ENCODE results near the gene KIAA1671. TPM values are rescaled to one million over a fixed set of nuclear protein-coding genes. Genes with fewer than 3 reads are reported as not detected.

KIAA1671 gene
- total RNA-seq, 1 experiment from 2014 or later, result 68.1 TPM

DNA sequence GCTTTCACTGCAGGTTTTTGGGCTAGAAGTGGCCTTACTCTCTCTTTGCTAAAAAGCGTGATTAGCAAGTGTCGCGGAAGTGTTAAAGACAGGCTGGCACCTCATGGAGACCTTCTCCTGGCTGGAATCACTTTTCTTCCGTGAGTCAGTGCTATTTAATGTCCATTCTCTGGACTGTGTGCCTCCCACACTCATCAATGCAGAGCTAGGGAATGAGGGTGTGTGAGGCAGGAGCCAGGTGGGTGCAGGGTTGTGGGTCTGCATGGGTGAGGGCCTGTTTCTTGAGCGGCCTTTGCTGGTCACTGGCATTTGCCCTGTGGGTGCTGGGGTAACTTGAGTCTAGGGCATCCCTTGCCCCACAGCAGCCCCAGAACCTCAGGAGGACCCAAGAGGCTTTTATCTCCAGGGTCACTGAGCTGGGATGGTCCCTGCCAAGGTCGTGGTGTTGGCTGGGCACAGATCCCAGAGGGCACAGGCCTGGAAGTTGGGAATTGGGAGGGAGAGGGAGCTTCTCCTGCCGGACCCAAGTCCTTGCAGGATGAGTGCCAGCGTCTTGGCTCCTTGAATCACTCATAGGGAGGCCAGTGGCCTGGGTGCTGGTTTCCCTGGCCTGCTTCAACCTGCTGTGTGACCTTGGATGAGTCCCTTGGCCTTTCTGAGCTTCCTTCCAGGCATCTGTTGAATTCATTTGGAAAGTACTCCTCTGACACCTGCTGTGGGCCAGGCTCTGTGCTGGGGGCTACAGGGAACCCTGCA is 30.0 kb downstream of the KIAA1671 start:
- intact Hi-C loops (cut with micrococcal nuclease), result no loop called here
- H3K4me3 Mint-ChIP-seq (ENCODE audit: unreplicated experiment), result no peak overlapping the region
- POLR2A ChIA-PET, result interaction anchor here (0.6 to 23.0 kb wide), 5 partner anchors 4 to 81 kb away, joined by 3 to 468 read pairs (median 13); partner anchors contain the start of gene KIAA1671
- no peaks in the 10 kb centered on the region for H3K9me3 Mint-ChIP-seq (ENCODE audit: unreplicated experiment)
- H3K36me3 Mint-ChIP-seq (ENCODE audit: insufficient read depth, unreplicated experiment), result peaks cover 46% of the 10 kb centered on the region
- CTCF ChIA-PET, result interaction anchor here (0.6 to 1.6 kb wide), 7 partner anchors 8 to 213 kb away, joined by 3 to 7 read pairs (median 4); no protein-coding TSS in a partner anchor
- peak overlapping the region; percentile 91 for H3K27ac Mint-ChIP-seq (ENCODE audit: low read depth, unreplicated experiment)
- no TSS peak for BruUV-seq (replicated peaks)
- DNase-seq (ENCODE audit: unreplicated experiment), result no peak
- TF ChIP-seq, protein P1, sequence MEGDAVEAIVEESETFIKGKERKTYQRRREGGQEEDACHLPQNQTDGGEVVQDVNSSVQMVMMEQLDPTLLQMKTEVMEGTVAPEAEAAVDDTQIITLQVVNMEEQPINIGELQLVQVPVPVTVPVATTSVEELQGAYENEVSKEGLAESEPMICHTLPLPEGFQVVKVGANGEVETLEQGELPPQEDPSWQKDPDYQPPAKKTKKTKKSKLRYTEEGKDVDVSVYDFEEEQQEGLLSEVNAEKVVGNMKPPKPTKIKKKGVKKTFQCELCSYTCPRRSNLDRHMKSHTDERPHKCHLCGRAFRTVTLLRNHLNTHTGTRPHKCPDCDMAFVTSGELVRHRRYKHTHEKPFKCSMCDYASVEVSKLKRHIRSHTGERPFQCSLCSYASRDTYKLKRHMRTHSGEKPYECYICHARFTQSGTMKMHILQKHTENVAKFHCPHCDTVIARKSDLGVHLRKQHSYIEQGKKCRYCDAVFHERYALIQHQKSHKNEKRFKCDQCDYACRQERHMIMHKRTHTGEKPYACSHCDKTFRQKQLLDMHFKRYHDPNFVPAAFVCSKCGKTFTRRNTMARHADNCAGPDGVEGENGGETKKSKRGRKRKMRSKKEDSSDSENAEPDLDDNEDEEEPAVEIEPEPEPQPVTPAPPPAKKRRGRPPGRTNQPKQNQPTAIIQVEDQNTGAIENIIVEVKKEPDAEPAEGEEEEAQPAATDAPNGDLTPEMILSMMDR (IDR thresholded peaks at IDR 0.05; ENCODE audit: unreplicated experiment), result no peak
- peaks cover 38% of the 10 kb centered on the region for H3K4me1 Mint-ChIP-seq (ENCODE audit: insufficient read depth, unreplicated experiment)
- no peaks in the 10 kb centered on the region for H3K27me3 Mint-ChIP-seq (ENCODE audit: insufficient read depth, unreplicated experiment)

DNA sequence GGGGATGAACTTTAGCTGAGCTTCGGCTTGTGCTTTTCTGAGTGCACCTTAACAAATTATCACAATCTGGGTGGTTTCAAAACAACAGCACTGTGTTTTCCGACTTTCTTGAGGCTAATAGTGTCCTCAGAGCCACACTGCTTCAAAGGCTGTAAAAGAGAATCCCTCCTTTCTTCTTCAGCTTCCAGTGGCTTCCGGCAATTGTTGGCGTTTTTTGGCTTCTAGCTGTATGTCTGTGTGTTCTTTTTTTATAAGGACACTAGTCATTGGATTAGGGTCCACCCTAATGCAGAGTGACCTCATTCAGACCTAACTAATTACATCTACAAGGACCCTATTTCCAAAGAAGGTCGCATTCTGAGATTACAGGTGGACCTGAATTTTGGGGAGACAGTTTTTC is 30.6 kb downstream of the KIAA1671 start:
- Mint-ChIP-seq H3K9me3 (ENCODE audit: unreplicated experiment) (no peaks in the 10 kb centered on the region), H3K36me3 (ENCODE audit: insufficient read depth, unreplicated experiment) (peaks cover 46% of the 10 kb centered on the region), H3K4me3 (ENCODE audit: unreplicated experiment) (no peak overlapping the region), H3K4me1 (ENCODE audit: insufficient read depth, unreplicated experiment) (peaks cover 32% of the 10 kb centered on the region), H3K27ac (ENCODE audit: low read depth, unreplicated experiment) (peak overlapping the region; percentile 91), H3K27me3 (ENCODE audit: insufficient read depth, unreplicated experiment) (no peaks in the 10 kb centered on the region)
- POLR2A ChIA-PET, result interaction anchor here (20.9 to 23.0 kb wide), 2 partner anchors 3 to 9 kb away, joined by 468 read pairs; no protein-coding TSS in a partner anchor
- CTCF ChIA-PET, result interaction anchor here (0.5 to 1.6 kb wide), 7 partner anchors 9 to 214 kb away, joined by 3 to 7 read pairs (median 4); no protein-coding TSS in a partner anchor
- BruUV-seq (replicated peaks), result no TSS peak
- intact Hi-C loops (cut with micrococcal nuclease), result no loop called here
- no peak for DNase-seq (ENCODE audit: unreplicated experiment)
- TF ChIP-seq, protein P1 (IDR thresholded peaks at IDR 0.05; ENCODE audit: unreplicated experiment), result no peak

DNA sequence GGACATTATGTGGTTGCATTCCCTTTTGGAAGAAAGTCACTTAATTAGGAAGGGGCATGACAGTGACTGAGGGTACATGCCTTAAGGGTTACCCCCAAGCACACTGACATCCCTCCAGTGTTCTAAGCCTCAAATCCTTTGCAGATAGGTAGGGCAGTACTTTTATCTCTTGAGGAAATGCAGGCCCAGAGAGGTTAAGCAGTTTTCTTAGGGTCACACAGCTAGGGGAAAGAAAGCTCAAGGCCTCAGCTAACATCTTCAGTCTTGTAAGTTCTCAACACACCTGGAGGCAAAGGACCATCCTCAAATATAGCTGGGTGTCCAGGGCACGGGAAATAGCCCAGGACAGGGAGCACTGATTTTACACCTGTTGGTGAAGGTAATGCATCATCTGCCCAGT is 31.6 kb downstream of the KIAA1671 start:
- TF ChIP-seq, protein P1 (IDR thresholded peaks at IDR 0.05; ENCODE audit: unreplicated experiment), result no peak
- ChIA-PET POLR2A (interaction anchor here (1.2 to 23.0 kb wide), 3 partner anchors 2 to 31 kb away, joined by 3 to 468 read pairs (median 468); no protein-coding TSS in a partner anchor), CTCF (interaction anchor here (0.6 to 1.0 kb wide), 6 partner anchors 8 to 65 kb away, joined by 3 to 4 read pairs (median 3); no protein-coding TSS in a partner anchor)
- Mint-ChIP-seq H3K27me3 (ENCODE audit: insufficient read depth, unreplicated experiment) (no peaks in the 10 kb centered on the region), H3K36me3 (ENCODE audit: insufficient read depth, unreplicated experiment) (peaks cover 47% of the 10 kb centered on the region), H3K9me3 (ENCODE audit: unreplicated experiment) (no peaks in the 10 kb centered on the region), H3K27ac (ENCODE audit: low read depth, unreplicated experiment) (peak overlapping the region; percentile 97), H3K4me1 (ENCODE audit: insufficient read depth, unreplicated experiment) (peaks cover 32% of the 10 kb centered on the region), H3K4me3 (ENCODE audit: unreplicated experiment) (no peak overlapping the region)
- BruUV-seq (replicated peaks), result no TSS peak
- intact Hi-C loops (cut with micrococcal nuclease), result no loop called here
- DNase-seq (ENCODE audit: unreplicated experiment), result no peak

DNA sequence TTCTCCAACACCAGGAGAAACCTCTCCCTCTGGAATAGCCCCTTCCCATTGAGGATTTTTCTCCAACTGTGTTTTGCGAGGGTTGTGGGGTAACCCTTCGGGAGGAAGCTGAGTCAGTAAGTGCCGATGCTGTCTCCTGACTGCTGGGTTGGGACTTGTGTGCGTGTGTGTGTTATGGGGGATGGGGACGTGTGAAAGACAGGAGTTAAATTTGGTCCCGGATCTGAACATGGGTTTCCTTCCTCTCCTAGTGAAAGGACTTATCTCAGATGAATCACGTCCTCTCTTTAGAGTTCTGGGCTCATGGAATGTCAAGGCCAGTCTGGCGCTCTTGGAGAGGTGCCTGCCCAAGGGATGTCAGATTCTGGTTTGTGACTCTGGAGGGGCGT is 33.3 kb downstream of the KIAA1671 start:
- DNase-seq (ENCODE audit: unreplicated experiment), result peak; percentile 94
- BruUV-seq (replicated peaks), result TSS peak; percentile 49
- Mint-ChIP-seq H3K4me3 (ENCODE audit: unreplicated experiment) (peak overlapping the region; percentile 64), H3K36me3 (ENCODE audit: insufficient read depth, unreplicated experiment) (peaks cover 42% of the 10 kb centered on the region), H3K4me1 (ENCODE audit: insufficient read depth, unreplicated experiment) (peaks cover 34% of the 10 kb centered on the region), H3K27ac (ENCODE audit: low read depth, unreplicated experiment) (peak overlapping the region; percentile 97), H3K9me3 (ENCODE audit: unreplicated experiment) (no peaks in the 10 kb centered on the region), H3K27me3 (ENCODE audit: insufficient read depth, unreplicated experiment) (no peaks in the 10 kb centered on the region)
- ChIA-PET CTCF (interaction anchor here (0.6 kb wide), 1 partner anchor 18 kb away, joined by 3 read pairs; no protein-coding TSS in a partner anchor), POLR2A (interaction anchor here (0.6 to 23.0 kb wide), 9 partner anchors 11 to 91 kb away, joined by 3 to 468 read pairs (median 3); no protein-coding TSS in a partner anchor)
- intact Hi-C loops (cut with micrococcal nuclease), result no loop called here
- TF ChIP-seq, protein P1 (IDR thresholded peaks at IDR 0.05; ENCODE audit: unreplicated experiment), result no peak

All from MCF 10A (cell line).